GM12878 (cell line): ENCODE results near the gene PLEKHM1. TPM values are rescaled to one million over a fixed set of nuclear protein-coding genes. Genes with fewer than 3 reads are reported as not detected.

Source experiments
- ATAC-seq: fragments of 200-7000 bp; cut with Tn5 transposase; 3 replicates; pipeline ENCODE4 v1.9.1; 2020; ENCODE audit warnings: mild to moderate bottlenecking, moderate library complexity
- BruUV-seq: library from RNA; stranded (reverse); fragments of 400-500 nt; replicated peaks from 2 replicates; lab custom pipeline; 2021; lab: Mats Ljungman, UMichigan
- CTCF ChIA-PET: fragments of 300-600 bp; sonication (Branson Sonifier 250); formaldehyde crosslinking; extraction: SDS; loops from one replicate; lab custom pipeline; 2021; ENCODE audit warnings: inconsistent platforms; lab: Yijun Ruan, JAX
- POLR2A ChIA-PET: fragments of 350-600 bp; formaldehyde crosslinking; extraction: SDS; loops from one replicate; lab custom pipeline; 2021; ENCODE audit warnings: inconsistent platforms; lab: Charles Lee
- RAD21 ChIA-PET: fragments of 300-600 bp; sonication (Branson Sonifier 250); formaldehyde crosslinking; loops from one replicate; lab custom pipeline; 2023; ENCODE audit warnings: antibody characterized with exemption; ENCODE audit not compliant: unreplicated experiment; lab: Charles Lee
- SMC1A ChIA-PET: fragments of 300-600 bp; sonication (Branson Sonifier 250); formaldehyde crosslinking; loops from one replicate; lab custom pipeline; 2023; ENCODE audit not compliant: unreplicated experiment, uncharacterized antibody; lab: Charles Lee
- DNase-seq: peaks from one replicate; pipeline ENCODE4 v3.0.0-alpha.2; 2011; ENCODE audit warnings: low read depth, low spot score
- FAIRE-seq: peaks from 3 replicates; lab custom pipeline; 2011; peaks lifted over from hg19 to GRCh38; lab: Jason Lieb, UNC
- H2AFZ ChIP-seq: 2 replicates; pipeline ENCODE4 v1.6.0; 2011; ENCODE audit warnings: low read depth, low read length, control low read depth; ENCODE audit not compliant: control insufficient read depth
- H3K27ac ChIP-seq: 2 replicates; pipeline ENCODE4 v1.5.1; 2011; ENCODE audit warnings: control low read depth; ENCODE audit not compliant: control insufficient read depth, insufficient read depth
- H3K27me3 ChIP-seq, 2 experiments: replicated peaks in 1 of 2; 2 replicates each; pipeline versions ENCODE4 v1.6.0 to v1.6.1; 2011; ENCODE audit warnings: low read length in 1 of 2; ENCODE audit not compliant: control insufficient read depth in 2 of 2, insufficient read depth in 2 of 2
- H3K36me3 ChIP-seq, 2 experiments: 2 replicates each; pipeline ENCODE4 v1.5.1; 2011; ENCODE audit warnings: low read length in 1 of 2; ENCODE audit not compliant: control insufficient read depth in 2 of 2, insufficient read depth in 2 of 2
- H3K4me1 ChIP-seq: 2 replicates; pipeline ENCODE4 v1.6.1; 2011; ENCODE audit warnings: mild to moderate bottlenecking, low read length, moderate library complexity, mixed read lengths; ENCODE audit not compliant: control insufficient read depth, insufficient read depth
- H3K4me2 ChIP-seq: 2 replicates; pipeline ENCODE4 v1.6.0; 2011; ENCODE audit warnings: control low read depth; ENCODE audit not compliant: control insufficient read depth, insufficient read depth
- H3K4me3 ChIP-seq: fragments of 200-600 bp; sonication (generic); 2 replicates; pipeline ENCODE4 v1.5.1; 2016
- H3K79me2 ChIP-seq: 2 replicates; pipeline ENCODE4 v1.6.0; 2011; ENCODE audit warnings: low read length; ENCODE audit not compliant: control insufficient read depth, insufficient read depth
- H3K9ac ChIP-seq: 2 replicates; pipeline ENCODE4 v1.8.0; 2011; ENCODE audit warnings: low read length, control low read depth, mixed read lengths; ENCODE audit not compliant: control insufficient read depth, insufficient read depth
- H3K9me3 ChIP-seq: replicated peaks from 3 replicates; pipeline ENCODE4 v1.5.1; 2011; ENCODE audit warnings: mild to moderate bottlenecking, low read length; ENCODE audit not compliant: control insufficient read depth, insufficient read depth
- H4K20me1 ChIP-seq: 2 replicates; pipeline ENCODE4 v1.6.0; 2011; ENCODE audit not compliant: control insufficient read depth, insufficient read depth
- BACH1 ChIP-seq: fragments of 450-650 bp; IDR thresholded peaks from 2 replicates; pipeline ENCODE4 v1.6.1; 2017; ENCODE audit warnings: mild to moderate bottlenecking, borderline replicate concordance
- BHLHE40 ChIP-seq, 2 experiments: fragments of 450-650 bp in 1 of 2; IDR thresholded peaks; 2 replicates each; pipeline ENCODE4 v1.6.1; 2011 to 2017; ENCODE audit warnings: low read depth in 2 of 2, borderline replicate concordance in 1 of 2, improper control_type of control experiment in 1 of 2, low read length in 1 of 2, mild to moderate bottlenecking in 1 of 2
- CBX3 ChIP-seq: fragments of 200-600 bp; sonication (generic); IDR thresholded peaks from 2 replicates; pipeline ENCODE4 v1.6.1; 2016; ENCODE audit warnings: low read depth, borderline replicate concordance
- CEBPB ChIP-seq, 2 experiments: fragments of 150-350 bp in 1 of 2; IDR thresholded peaks; 2 replicates each; pipeline ENCODE4 v1.6.1; 2012 to 2014; ENCODE audit warnings: low read depth in 2 of 2, low read length in 2 of 2, borderline replicate concordance in 1 of 2, inconsistent platforms in 1 of 2
- GATAD2B ChIP-seq: fragments of 450-650 bp; conservative IDR thresholded peaks from 2 replicates; pipeline ENCODE4 v1.6.1; 2017; ENCODE audit warnings: low read depth, mild to moderate bottlenecking, moderate library complexity
- HDAC2 ChIP-seq: fragments of 200-600 bp; sonication (generic); IDR thresholded peaks from 2 replicates; pipeline ENCODE4 v1.6.1; 2017
- HDGF ChIP-seq: fragments of 450-650 bp; IDR thresholded peaks from 2 replicates; pipeline ENCODE4 v1.6.1; 2016; ENCODE audit warnings: antibody characterized with exemption
- MAX ChIP-seq: IDR thresholded peaks from 2 replicates; pipeline ENCODE4 v1.6.1; 2012; ENCODE audit warnings: low read depth, low read length, improper control_type of control experiment
- MEF2B ChIP-seq: fragments of 450-650 bp; IDR thresholded peaks from 2 replicates; pipeline ENCODE4 v1.6.1; 2018; ENCODE audit warnings: mild to moderate bottlenecking, moderate library complexity; ENCODE audit not compliant: partially characterized antibody, poor library complexity, severe bottlenecking
- POU2F2 ChIP-seq: IDR thresholded peaks from 3 replicates; pipeline ENCODE4 v1.6.1; 2011; ENCODE audit warnings: low read depth, mild to moderate bottlenecking, low read length, borderline replicate concordance
- RAD21 ChIP-seq: IDR thresholded peaks from 2 replicates; pipeline ENCODE4 v1.6.1; 2011; ENCODE audit warnings: mild to moderate bottlenecking, low read depth, low read length, moderate library complexity; ENCODE audit not compliant: insufficient read depth
- RELA ChIP-seq: fragments of 450-650 bp; IDR thresholded peaks from 2 replicates; pipeline ENCODE4 v1.8.0; 2014; ENCODE audit warnings: borderline replicate concordance; ENCODE audit not compliant: partially characterized antibody
- SMC3 ChIP-seq: IDR thresholded peaks from 2 replicates; pipeline ENCODE4 v1.6.1; 2011; ENCODE audit warnings: low read length, improper control_type of control experiment, borderline replicate concordance
- SPI1 ChIP-seq: IDR thresholded peaks from 2 replicates; pipeline ENCODE4 v1.6.1; 2011; ENCODE audit warnings: low read depth, mild to moderate bottlenecking, low read length, moderate library complexity, borderline replicate concordance; ENCODE audit not compliant: insufficient read depth
- SREBF2 ChIP-seq: IDR thresholded peaks from 2 replicates; pipeline ENCODE4 v1.6.1; 2012; ENCODE audit warnings: mild to moderate bottlenecking, low read length
- YY1 ChIP-seq: IDR thresholded peaks from 2 replicates; pipeline ENCODE4 v1.6.1; 2011; ENCODE audit warnings: low read depth, mild to moderate bottlenecking, low read length
- ZNF207 ChIP-seq: fragments of 450-650 bp; IDR thresholded peaks from 2 replicates; pipeline ENCODE4 v1.6.1; 2014; ENCODE audit warnings: antibody characterized with exemption, mild to moderate bottlenecking, borderline replicate concordance
- ZNF622 ChIP-seq: fragments of 450-650 bp; IDR thresholded peaks from 2 replicates; pipeline ENCODE4 v1.6.1; 2017; ENCODE audit warnings: mild to moderate bottlenecking, inconsistent platforms
- WGBS: methylation state at CpG from one replicate; pipeline ENCODE4 v1.1.6; 2016; ENCODE audit warnings: low lambda C conversion rate; ENCODE audit not compliant: insufficient replicate concordance, insufficient coverage; ENCODE audit errors: missing lambda C conversion rate; 5-methylcytosine and 5-hydroxymethylcytosine counted together
- in situ Hi-C: fragments of 300-500 bp; cut with MboI; formaldehyde crosslinking; loops from 9 replicates; pipeline ENCODE4 v1.14.3; 2018; ENCODE audit warnings: mixed read lengths
- intact Hi-C: fragments of 100-400 bp; cut with micrococcal nuclease; formaldehyde crosslinking; loops from one replicate; pipeline ENCODE4 v1.14.2; 2022; ENCODE audit not compliant: unreplicated experiment
- polyA plus RNA-seq, 11 experiments: library from polyadenylated mRNA; depleted of rRNA in 4 of 11; unstranded in 6 of 11; stranded (reverse) in 5 of 11; fragments of >200 nt; fragmentation: Nextera tagmentation in 4 of 11; fragmentation: Illumina TruSeq in 1 of 11; extraction: Ambion mirVana in 4 of 11; extraction: Trizol in 1 of 11; gene quantifications; 1 replicate in 1 of 11; 2 replicates in 10 of 11; pipeline versions ENCODE4 v1.2.1 to v1.2.3, GENCODE V29; 2011 to 2016; ENCODE audit warnings: inconsistent platforms in 2 of 11, missing spikeins in 2 of 11, low read depth in 1 of 11
- total RNA-seq, 4 experiments: library from RNA; depleted of rRNA in 3 of 4; stranded (reverse); fragments of >200 nt in 3 of 4; fragmentation: Illumina TruSeq in 1 of 4; extraction: Trizol in 1 of 4; gene quantifications; 2 replicates each; pipeline versions ENCODE4 v1.2.1 to v1.2.3, GENCODE V29; 2013 to 2021
- TF ChIP-seq, protein P1 (sequence below), 3 experiments: IDR thresholded peaks in 2 of 3; conservative IDR thresholded peaks in 1 of 3; 2 replicates each; pipeline ENCODE4 v1.5.1; 2011; ENCODE audit warnings: low read depth in 3 of 3, low read length in 3 of 3, mild to moderate bottlenecking in 3 of 3, control low read depth in 2 of 3, moderate library complexity in 2 of 3, inconsistent platforms in 1 of 3, mixed read lengths in 1 of 3; ENCODE audit not compliant: control insufficient read depth in 2 of 3, insufficient read depth in 1 of 3; ENCODE audit errors: extremely low read depth in 1 of 3
- TF ChIP-seq, protein P2 (sequence below): fragments of 450-650 bp; IDR thresholded peaks from 2 replicates; pipeline ENCODE4 v1.6.1; 2017; ENCODE audit warnings: mild to moderate bottlenecking

PLEKHM1 gene
- total and polyA plus RNA-seq, 10 of the 15 experiments (the other 5 are each of a cell fraction or from before 2014, with no cell fraction given): 0.21 to 27.8 (median 9.4) TPM

DNA sequence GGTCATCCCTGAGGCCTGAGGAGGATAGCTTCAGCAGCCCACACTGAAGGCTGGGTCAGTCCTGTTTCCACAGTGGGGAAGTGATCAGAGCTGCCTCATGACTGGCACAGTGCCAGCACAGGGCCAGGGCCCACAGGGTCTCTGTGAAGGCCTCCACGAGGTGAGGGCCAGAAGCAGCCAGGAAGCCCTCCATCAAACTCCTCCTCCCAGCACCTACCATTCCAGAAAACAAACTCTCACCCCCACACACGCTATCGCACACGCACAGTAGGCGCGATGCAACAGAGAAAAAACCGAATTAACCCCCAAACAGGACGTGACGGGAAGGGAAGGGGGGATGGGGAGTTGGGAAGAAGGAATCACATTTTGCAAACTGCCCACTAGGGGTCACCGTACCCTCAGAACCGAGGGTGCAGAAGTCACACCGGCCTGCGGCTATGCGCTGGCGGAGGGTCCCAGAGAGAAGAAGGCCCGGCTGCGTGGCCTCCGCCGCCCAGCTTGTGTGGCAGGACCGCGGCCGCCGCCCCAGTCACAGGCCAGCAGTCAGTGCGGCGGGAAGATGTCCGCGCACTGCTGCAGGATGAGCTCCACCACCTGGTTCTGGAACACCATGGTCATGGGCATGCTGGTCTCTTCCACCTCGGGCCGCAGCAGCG lies 95.5 kb downstream of the PLEKHM1 start:
- CTCF ChIA-PET: interaction anchor here (1.0 to 15.5 kb wide), 13 partner anchors 13 to 437 kb away, joined by 3 to 291 read pairs (median 6); no protein-coding TSS in a partner anchor
- DNase-seq (no peak), ATAC-seq (peak; percentile 80), FAIRE-seq (peak; percentile 91)
- H3K9ac ChIP-seq: no peak overlapping the region
- H3K4me2 ChIP-seq: no peak overlapping the region
- 0 out of 2 replicates have a peak, but pooled peaks cover 2% of the 10 kb centered on the region for H4K20me1 ChIP-seq
- in situ Hi-C loops (no loop called here), intact Hi-C loops (no loop called here)
- 79% methylated on average over 30 of the region's 30 CpGs for WGBS
- no peaks in the 10 kb centered on the region for H3K4me1 ChIP-seq
- RAD21 ChIA-PET: interaction anchor here (0.7 to 2.4 kb wide), 6 partner anchors 12 to 30 kb away, joined by 3 to 8 read pairs (median 4); no protein-coding TSS in a partner anchor
- POLR2A ChIA-PET: interaction anchor here (1.1 kb wide), 1 partner anchor 13 kb away, joined by 4 read pairs; no protein-coding TSS in a partner anchor
- SMC1A ChIA-PET: interaction anchor here (0.5 to 2.4 kb wide), 5 partner anchors 31 to 436 kb away, joined by 3 to 12 read pairs (median 4); no protein-coding TSS in a partner anchor
- H3K79me2 ChIP-seq: no peaks in the 10 kb centered on the region
- no peak overlapping the region for H3K27ac ChIP-seq
- H3K4me3 ChIP-seq: no peak overlapping the region
- H3K27me3 ChIP-seq: no peaks in the 10 kb centered on the region
- BruUV-seq: no TSS peak
- peaks cover 12% of the 10 kb centered on the region in 2 experiments for H3K36me3 ChIP-seq
- no peak overlapping the region for H2AFZ ChIP-seq
- no peaks in the 10 kb centered on the region for H3K9me3 ChIP-seq
- TF ChIP-seq GATAD2B: peak; percentile 47; the same call in 1 of the 2 replicates
- peak; percentile 79 for TF ChIP-seq RAD21
- TF ChIP-seq BHLHE40 (IDR thresholded peaks at IDR 0.05; ENCODE audit: borderline replicate concordance in 1 of 2, low read depth in 2 of 2, low read length in 1 of 2): peak in 1 of 2 experiments; percentile 4; a peak in 1 of 4 replicates
- no peak for TF ChIP-seq ZNF207
- TF ChIP-seq, protein P1, sequence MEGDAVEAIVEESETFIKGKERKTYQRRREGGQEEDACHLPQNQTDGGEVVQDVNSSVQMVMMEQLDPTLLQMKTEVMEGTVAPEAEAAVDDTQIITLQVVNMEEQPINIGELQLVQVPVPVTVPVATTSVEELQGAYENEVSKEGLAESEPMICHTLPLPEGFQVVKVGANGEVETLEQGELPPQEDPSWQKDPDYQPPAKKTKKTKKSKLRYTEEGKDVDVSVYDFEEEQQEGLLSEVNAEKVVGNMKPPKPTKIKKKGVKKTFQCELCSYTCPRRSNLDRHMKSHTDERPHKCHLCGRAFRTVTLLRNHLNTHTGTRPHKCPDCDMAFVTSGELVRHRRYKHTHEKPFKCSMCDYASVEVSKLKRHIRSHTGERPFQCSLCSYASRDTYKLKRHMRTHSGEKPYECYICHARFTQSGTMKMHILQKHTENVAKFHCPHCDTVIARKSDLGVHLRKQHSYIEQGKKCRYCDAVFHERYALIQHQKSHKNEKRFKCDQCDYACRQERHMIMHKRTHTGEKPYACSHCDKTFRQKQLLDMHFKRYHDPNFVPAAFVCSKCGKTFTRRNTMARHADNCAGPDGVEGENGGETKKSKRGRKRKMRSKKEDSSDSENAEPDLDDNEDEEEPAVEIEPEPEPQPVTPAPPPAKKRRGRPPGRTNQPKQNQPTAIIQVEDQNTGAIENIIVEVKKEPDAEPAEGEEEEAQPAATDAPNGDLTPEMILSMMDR (IDR thresholded peaks at IDR 0.05 in 2 of 3, conservative IDR thresholded peaks at IDR 0.05 in 1 of 3; ENCODE audit: control insufficient read depth in 2 of 3, extremely low read depth in 1 of 3, insufficient read depth in 1 of 3, low read depth in 3 of 3, low read length in 3 of 3): peak; percentile 54 to 70 (median 58); a peak in 5 of 6 replicates
- no peak for TF ChIP-seq CBX3
- TF ChIP-seq, protein P2, sequence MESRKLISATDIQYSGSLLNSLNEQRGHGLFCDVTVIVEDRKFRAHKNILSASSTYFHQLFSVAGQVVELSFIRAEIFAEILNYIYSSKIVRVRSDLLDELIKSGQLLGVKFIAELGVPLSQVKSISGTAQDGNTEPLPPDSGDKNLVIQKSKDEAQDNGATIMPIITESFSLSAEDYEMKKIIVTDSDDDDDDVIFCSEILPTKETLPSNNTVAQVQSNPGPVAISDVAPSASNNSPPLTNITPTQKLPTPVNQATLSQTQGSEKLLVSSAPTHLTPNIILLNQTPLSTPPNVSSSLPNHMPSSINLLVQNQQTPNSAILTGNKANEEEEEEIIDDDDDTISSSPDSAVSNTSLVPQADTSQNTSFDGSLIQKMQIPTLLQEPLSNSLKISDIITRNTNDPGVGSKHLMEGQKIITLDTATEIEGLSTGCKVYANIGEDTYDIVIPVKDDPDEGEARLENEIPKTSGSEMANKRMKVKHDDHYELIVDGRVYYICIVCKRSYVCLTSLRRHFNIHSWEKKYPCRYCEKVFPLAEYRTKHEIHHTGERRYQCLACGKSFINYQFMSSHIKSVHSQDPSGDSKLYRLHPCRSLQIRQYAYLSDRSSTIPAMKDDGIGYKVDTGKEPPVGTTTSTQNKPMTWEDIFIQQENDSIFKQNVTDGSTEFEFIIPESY: peak; percentile 98
- TF ChIP-seq ZNF622: no peak
- no peak for TF ChIP-seq HDAC2
- no peak for TF ChIP-seq BACH1
- TF ChIP-seq SPI1: no peak
- TF ChIP-seq YY1: 0 out of 2 replicates have a peak, but pooled peaks have one; percentile 16
- TF ChIP-seq MAX: no peak
- TF ChIP-seq CEBPB (IDR thresholded peaks at IDR 0.05; ENCODE audit: borderline replicate concordance in 1 of 2, low read depth in 2 of 2, low read length in 2 of 2): no peak
- peak; percentile 78; the same call in 1 of the 2 replicates for TF ChIP-seq HDGF
- no peak for TF ChIP-seq RELA
- TF ChIP-seq POU2F2: no peak
- TF ChIP-seq MEF2B: no peak
- peak; percentile 57; the same call in 1 of the 2 replicates for TF ChIP-seq SMC3
- no peak for TF ChIP-seq SREBF2
